ENCODE measurements around the gene GRK4. TPM values are rescaled to one million over a fixed set of nuclear protein-coding genes. Genes with fewer than 3 reads are reported as not detected.
A peak's percentile ranks its signal among the peaks of the same experiment; 100 is the strongest.
"Not testable (repeated sequence)": the region's sequence is repeated elsewhere in the genome, so short reads cannot be mapped to it uniquely, and the experiment has no call there.

GRK4 gene
- total RNA-seq, 2 experiments from 2014 or later: 1.3 to 2.1 TPM

GRCh38 chr4:2932951-2933565, 30.3 kb upstream of the GRK4 start:
- DNase-seq: no peak
- H3K4me1 Mint-ChIP-seq (ENCODE audit: low read depth): peaks cover 46% of the 10 kb centered on the region
- peak overlapping the region; percentile 85 for H3K4me3 Mint-ChIP-seq
- intact Hi-C loops (cut with micrococcal nuclease): loop anchor here (10.0 kb wide), 2 partner anchors 468 to 518 kb away; partner anchors contain the start of genes CFAP99, RNF4 and ZFYVE28
- H3K9me3 Mint-ChIP-seq: no peaks in the 10 kb centered on the region
- peaks cover 27% of the 10 kb centered on the region for H3K36me3 Mint-ChIP-seq (ENCODE audit: low read depth)
- peak overlapping the region; percentile 88 for H3K27ac Mint-ChIP-seq
- H3K27me3 Mint-ChIP-seq (ENCODE audit: low read depth): no peaks in the 10 kb centered on the region
- CTCF ChIA-PET: interaction anchor here (0.7 kb wide), 1 partner anchor 400 kb away, joined by 4 read pairs; no protein-coding TSS in a partner anchor

GRCh38 chr4:2933566-2934076, 29.8 kb upstream of the GRK4 start:
- H3K36me3 Mint-ChIP-seq (ENCODE audit: low read depth): peaks cover 26% of the 10 kb centered on the region
- intact Hi-C loops (cut with micrococcal nuclease): loop anchor here (10.0 kb wide), 2 partner anchors 469 to 519 kb away; partner anchors contain the start of genes CFAP99, RNF4 and ZFYVE28
- peak overlapping the region; percentile 88 for H3K27ac Mint-ChIP-seq
- CTCF ChIA-PET: no interaction called here
- peak overlapping the region; percentile 85 for H3K4me3 Mint-ChIP-seq
- H3K4me1 Mint-ChIP-seq (ENCODE audit: low read depth): peaks cover 46% of the 10 kb centered on the region
- no peaks in the 10 kb centered on the region for H3K9me3 Mint-ChIP-seq
- H3K27me3 Mint-ChIP-seq (ENCODE audit: low read depth): no peaks in the 10 kb centered on the region
- no peak for DNase-seq

GRCh38 chr4:2934077-2934812, 29.1 kb upstream of the GRK4 start:
- CTCF ChIA-PET: interaction anchor here (0.6 to 4.9 kb wide), 2 partner anchors 21 to 680 kb away, joined by 4 to 53 read pairs; no protein-coding TSS in a partner anchor
- H3K4me3 Mint-ChIP-seq: peak overlapping the region; percentile 89
- DNase-seq: peak; percentile 35
- H3K27ac Mint-ChIP-seq: no peak overlapping the region
- peaks cover 27% of the 10 kb centered on the region for H3K36me3 Mint-ChIP-seq (ENCODE audit: low read depth)
- intact Hi-C loops (cut with micrococcal nuclease): loop anchor here (10.0 kb wide), 2 partner anchors 469 to 519 kb away; partner anchors contain the start of genes CFAP99, RNF4 and ZFYVE28
- H3K27me3 Mint-ChIP-seq (ENCODE audit: low read depth): no peaks in the 10 kb centered on the region
- H3K4me1 Mint-ChIP-seq (ENCODE audit: low read depth): peaks cover 52% of the 10 kb centered on the region
- no peaks in the 10 kb centered on the region for H3K9me3 Mint-ChIP-seq

GRCh38 chr4:2934813-2935761, 28.3 kb upstream of the GRK4 start:
- H3K4me1 Mint-ChIP-seq (ENCODE audit: low read depth): peaks cover 57% of the 10 kb centered on the region
- peak overlapping the region; percentile 89 for H3K4me3 Mint-ChIP-seq
- H3K9me3 Mint-ChIP-seq: no peaks in the 10 kb centered on the region
- H3K27ac Mint-ChIP-seq: peak overlapping the region; percentile 96
- intact Hi-C loops (cut with micrococcal nuclease): loop anchor here (1.0 to 10.0 kb wide), 4 partner anchors 91 to 520 kb away; partner anchors contain the start of genes CFAP99, FAM193A, RNF4 and ZFYVE28
- CTCF ChIA-PET: interaction anchor here (0.6 to 4.9 kb wide), 12 partner anchors 10 to 681 kb away, joined by 3 to 53 read pairs (median 3); no protein-coding TSS in a partner anchor
- H3K36me3 Mint-ChIP-seq (ENCODE audit: low read depth): peaks cover 29% of the 10 kb centered on the region
- no peaks in the 10 kb centered on the region for H3K27me3 Mint-ChIP-seq (ENCODE audit: low read depth)
- DNase-seq: peak; percentile 97

- Mint-ChIP-seq H3K27ac (peak overlapping the region; percentile 96), H3K4me3 (peak overlapping the region; percentile 89), H3K4me1 (ENCODE audit: low read depth) (peaks cover 58% of the 10 kb centered on the region), H3K36me3 (ENCODE audit: low read depth) (peaks cover 32% of the 10 kb centered on the region), H3K27me3 (ENCODE audit: low read depth) (no peaks in the 10 kb centered on the region), H3K9me3 (no peaks in the 10 kb centered on the region)
- intact Hi-C loops (cut with micrococcal nuclease): loop anchor here (1.0 to 10.0 kb wide), 8 partner anchors 18 to 521 kb away; partner anchors contain the start of genes CFAP99, FAM193A, RNF4 and ZFYVE28
- peak; percentile 84 for DNase-seq
- CTCF ChIA-PET: interaction anchor here (0.7 to 4.9 kb wide), 11 partner anchors 11 to 172 kb away, joined by 3 to 53 read pairs (median 3); no protein-coding TSS in a partner anchor
Observed at GRCh38 chr4:2935762-2936743, 27.3 kb upstream of the GRK4 start.

GRCh38 chr4:2936773-2937145, 26.6 kb upstream of the GRK4 start:
- H3K4me3 Mint-ChIP-seq: peak overlapping the region; percentile 89
- peaks cover 56% of the 10 kb centered on the region for H3K4me1 Mint-ChIP-seq (ENCODE audit: low read depth)
- no peaks in the 10 kb centered on the region for H3K9me3 Mint-ChIP-seq
- peaks cover 30% of the 10 kb centered on the region for H3K36me3 Mint-ChIP-seq (ENCODE audit: low read depth)
- H3K27me3 Mint-ChIP-seq (ENCODE audit: low read depth): no peaks in the 10 kb centered on the region
- CTCF ChIA-PET: interaction anchor here (1.4 to 4.9 kb wide), 3 partner anchors 12 to 18 kb away, joined by 3 to 53 read pairs (median 3); no protein-coding TSS in a partner anchor
- intact Hi-C loops (cut with micrococcal nuclease): loop anchor here (1.0 to 10.0 kb wide), 7 partner anchors 18 to 522 kb away; partner anchors contain the start of genes CFAP99, FAM193A, RNF4 and ZFYVE28
- DNase-seq: peak; percentile 73
- H3K27ac Mint-ChIP-seq: peak overlapping the region; percentile 96

GRCh38 chr4:2937146-2937857, 26.1 kb upstream of the GRK4 start:
- Mint-ChIP-seq H3K27me3 (ENCODE audit: low read depth) (no peaks in the 10 kb centered on the region), H3K4me1 (ENCODE audit: low read depth) (peaks cover 51% of the 10 kb centered on the region), H3K27ac (peak overlapping the region; percentile 96), H3K9me3 (no peaks in the 10 kb centered on the region), H3K36me3 (ENCODE audit: low read depth) (peaks cover 34% of the 10 kb centered on the region), H3K4me3 (peak overlapping the region; percentile 89)
- CTCF ChIA-PET: interaction anchor here (4.9 kb wide), 1 partner anchor 17 kb away, joined by 53 read pairs; no protein-coding TSS in a partner anchor
- no peak for DNase-seq
- intact Hi-C loops (cut with micrococcal nuclease): loop anchor here (5.0 to 10.0 kb wide), 3 partner anchors 400 to 523 kb away; partner anchors contain the start of genes CFAP99, FAM193A, RNF4 and ZFYVE28

GRCh38 chr4:2937986-2938385, 25.4 kb upstream of the GRK4 start:
- Mint-ChIP-seq H3K4me3 (no peak overlapping the region), H3K9me3 (no peaks in the 10 kb centered on the region), H3K36me3 (ENCODE audit: low read depth) (peaks cover 38% of the 10 kb centered on the region), H3K27ac (peak overlapping the region; percentile 96), H3K27me3 (ENCODE audit: low read depth) (no peaks in the 10 kb centered on the region), H3K4me1 (ENCODE audit: low read depth) (peaks cover 44% of the 10 kb centered on the region)
- DNase-seq: no peak
- CTCF ChIA-PET: interaction anchor here (4.9 kb wide), 1 partner anchor 17 kb away, joined by 53 read pairs; no protein-coding TSS in a partner anchor
- intact Hi-C loops (cut with micrococcal nuclease): loop anchor here (5.0 to 10.0 kb wide), 3 partner anchors 401 to 523 kb away; partner anchors contain the start of genes CFAP99, FAM193A, RNF4 and ZFYVE28

GRCh38 chr4:2938411-2938810, 25.0 kb upstream of the GRK4 start:
- not testable (repeated sequence) for H3K4me3 Mint-ChIP-seq; DNase-seq; H3K27me3 Mint-ChIP-seq (ENCODE audit: low read depth); H3K9me3 Mint-ChIP-seq
- CTCF ChIA-PET: interaction anchor here (4.9 kb wide), 1 partner anchor 16 kb away, joined by 53 read pairs; no protein-coding TSS in a partner anchor
- peaks cover 37% of the 10 kb centered on the region for H3K36me3 Mint-ChIP-seq (ENCODE audit: low read depth)
- H3K4me1 Mint-ChIP-seq (ENCODE audit: low read depth): peaks cover 40% of the 10 kb centered on the region
- intact Hi-C loops (cut with micrococcal nuclease): loop anchor here (5.0 to 10.0 kb wide), 3 partner anchors 401 to 524 kb away; partner anchors contain the start of genes CFAP99, FAM193A, RNF4 and ZFYVE28
- H3K27ac Mint-ChIP-seq: peak overlapping the region; percentile 96

Measured in activated naive CD4-positive, alpha-beta T cell treated with anti-CD3 and anti-CD28 coated beads for 36 hours (primary cell).